HepG2 (cell line): ENCODE data around the gene CRY1. TPM values are rescaled to one million over a fixed set of nuclear protein-coding genes. Genes with fewer than 3 reads are reported as not detected.

Experiments
- CEBPG ChIP-seq: IDR thresholded peaks from 2 replicates; pipeline ENCODE4 v1.6.1; 2016
- GABPB1 ChIP-seq: IDR thresholded peaks from 2 replicates; pipeline ENCODE4 v1.6.1; 2016; ENCODE audit warnings: mild to moderate bottlenecking, missing genetic modification reagents, moderate library complexity, missing compliant biosample characterization
- GFI1 ChIP-seq: sonication (generic); formaldehyde crosslinking; IDR thresholded peaks from 2 replicates; pipeline ENCODE4 v1.5.0; 2020; ENCODE audit warnings: missing genetic modification reagents, mild to moderate bottlenecking, borderline replicate concordance
- NFRKB ChIP-seq: fragments of 450-650 bp; IDR thresholded peaks from 2 replicates; pipeline ENCODE4 v1.6.1; 2017
- NRL ChIP-seq: sonication (generic); formaldehyde crosslinking; IDR thresholded peaks from 2 replicates; pipeline ENCODE4 v1.5.0; 2020; ENCODE audit warnings: missing genetic modification reagents, mild to moderate bottlenecking, moderate library complexity, borderline replicate concordance
- REPIN1 ChIP-seq: sonication (generic); formaldehyde crosslinking; IDR thresholded peaks from 2 replicates; pipeline ENCODE4 v1.8.0; 2022; ENCODE audit warnings: missing genetic modification reagents, low read depth, mild to moderate bottlenecking, borderline replicate concordance
- SNAI1 ChIP-seq: sonication (generic); formaldehyde crosslinking; IDR thresholded peaks from 2 replicates; pipeline ENCODE4 v1.5.0; 2020; ENCODE audit warnings: mild to moderate bottlenecking, missing genetic modification reagents, borderline replicate concordance
- TBX3 ChIP-seq: fragments of 450-650 bp; IDR thresholded peaks from 2 replicates; pipeline ENCODE4 v1.6.1; 2017; ENCODE audit warnings: antibody characterized with exemption, mild to moderate bottlenecking, inconsistent platforms, borderline replicate concordance
- TGIF2 ChIP-seq: IDR thresholded peaks from 2 replicates; pipeline ENCODE4 v1.6.1; 2016; ENCODE audit warnings: control low read depth, missing compliant biosample characterization
- ZEB1 ChIP-seq: IDR thresholded peaks from 2 replicates; pipeline ENCODE4 v1.6.1; 2012; ENCODE audit warnings: mild to moderate bottlenecking, low read depth, inconsistent platforms; ENCODE audit not compliant: insufficient replicate concordance
- ZFP90 ChIP-seq: sonication (generic); formaldehyde crosslinking; IDR thresholded peaks from 2 replicates; pipeline ENCODE4 v1.8.0; 2022; ENCODE audit warnings: missing genetic modification reagents, mild to moderate bottlenecking, inconsistent platforms, borderline replicate concordance
- ZFY ChIP-seq: sonication (generic); formaldehyde crosslinking; IDR thresholded peaks from 2 replicates; pipeline ENCODE4 v1.4.0; 2020; ENCODE audit warnings: missing genetic modification reagents
- ZNF292 ChIP-seq: sonication (generic); formaldehyde crosslinking; IDR thresholded peaks from 2 replicates; pipeline ENCODE4 v1.8.1; 2022; ENCODE audit warnings: mild to moderate bottlenecking, low read depth, missing genetic modification reagents, borderline replicate concordance
- ZNF382 ChIP-seq: sonication (generic); formaldehyde crosslinking; IDR thresholded peaks from 2 replicates; pipeline ENCODE4 v1.5.0; 2020; ENCODE audit warnings: missing genetic modification reagents, mild to moderate bottlenecking, borderline replicate concordance
- ZNF569 ChIP-seq: sonication (generic); formaldehyde crosslinking; IDR thresholded peaks from 2 replicates; pipeline ENCODE4 v1.5.0; 2020; ENCODE audit warnings: mild to moderate bottlenecking, missing genetic modification reagents, moderate library complexity, borderline replicate concordance
- ZNF839 ChIP-seq: sonication (generic); formaldehyde crosslinking; IDR thresholded peaks from 2 replicates; pipeline ENCODE4 v1.4.0; 2020; ENCODE audit warnings: missing genetic modification reagents, mild to moderate bottlenecking, borderline replicate concordance
- polyA plus RNA-seq, 8 experiments: library from polyadenylated mRNA; depleted of rRNA in 3 of 8; stranded (reverse) in 7 of 8; unstranded in 1 of 8; fragments of >200 nt; fragmentation: Illumina TruSeq in 4 of 8; extraction: Trizol in 4 of 8; gene quantifications; 2 replicates each; pipeline versions ENCODE4 v1.2.1 to v1.2.3, GENCODE V29; 2011 to 2016; ENCODE audit warnings: low read depth in 4 of 8, missing spikeins in 1 of 8, mixed read lengths in 1 of 8; ENCODE audit not compliant: insufficient read depth in 1 of 8
- total RNA-seq, 5 experiments: library from RNA; depleted of rRNA; stranded (reverse); fragments of >200 nt; fragmentation: Illumina TruSeq; extraction: Trizol; gene quantifications; 2 replicates each; pipeline ENCODE4 v1.2.3, GENCODE V29; 2016; ENCODE audit warnings: low read depth in 1 of 5
- TF ChIP-seq, protein P1 (sequence below): sonication (generic); formaldehyde crosslinking; IDR thresholded peaks from 2 replicates; pipeline ENCODE4 v1.5.0; 2020; ENCODE audit warnings: missing genetic modification reagents
- TF ChIP-seq, protein P2 (sequence below): sonication (generic); formaldehyde crosslinking; IDR thresholded peaks from 2 replicates; pipeline ENCODE4 v1.8.1; 2023; ENCODE audit warnings: mild to moderate bottlenecking, moderate library complexity, missing genetic modification reagents
- TF ChIP-seq, protein P3 (sequence below): IDR thresholded peaks from 2 replicates; pipeline ENCODE4 v1.6.1; 2016; ENCODE audit warnings: mild to moderate bottlenecking
- TF ChIP-seq, protein P4 (sequence below): sonication (generic); formaldehyde crosslinking; conservative IDR thresholded peaks from 2 replicates; pipeline ENCODE4 v1.4.0; 2020; ENCODE audit warnings: missing genetic modification reagents
- TF ChIP-seq, protein P5 (sequence below): sonication (generic); formaldehyde crosslinking; IDR thresholded peaks from 2 replicates; pipeline ENCODE4 v1.8.1; 2023; ENCODE audit warnings: mild to moderate bottlenecking, inconsistent platforms, moderate library complexity, missing genetic modification reagents, borderline replicate concordance
- TF ChIP-seq, protein P6 (sequence below): sonication (generic); formaldehyde crosslinking; IDR thresholded peaks from 2 replicates; pipeline ENCODE4 v1.9.0; 2021; ENCODE audit warnings: missing genetic modification reagents, mild to moderate bottlenecking, borderline replicate concordance

CRY1 gene
- total and polyA plus RNA-seq, 2 of the 13 experiments (the other 11 are each of a cell fraction or from before 2014, with no cell fraction given) = 11.4 to 13.9 TPM

DNA sequence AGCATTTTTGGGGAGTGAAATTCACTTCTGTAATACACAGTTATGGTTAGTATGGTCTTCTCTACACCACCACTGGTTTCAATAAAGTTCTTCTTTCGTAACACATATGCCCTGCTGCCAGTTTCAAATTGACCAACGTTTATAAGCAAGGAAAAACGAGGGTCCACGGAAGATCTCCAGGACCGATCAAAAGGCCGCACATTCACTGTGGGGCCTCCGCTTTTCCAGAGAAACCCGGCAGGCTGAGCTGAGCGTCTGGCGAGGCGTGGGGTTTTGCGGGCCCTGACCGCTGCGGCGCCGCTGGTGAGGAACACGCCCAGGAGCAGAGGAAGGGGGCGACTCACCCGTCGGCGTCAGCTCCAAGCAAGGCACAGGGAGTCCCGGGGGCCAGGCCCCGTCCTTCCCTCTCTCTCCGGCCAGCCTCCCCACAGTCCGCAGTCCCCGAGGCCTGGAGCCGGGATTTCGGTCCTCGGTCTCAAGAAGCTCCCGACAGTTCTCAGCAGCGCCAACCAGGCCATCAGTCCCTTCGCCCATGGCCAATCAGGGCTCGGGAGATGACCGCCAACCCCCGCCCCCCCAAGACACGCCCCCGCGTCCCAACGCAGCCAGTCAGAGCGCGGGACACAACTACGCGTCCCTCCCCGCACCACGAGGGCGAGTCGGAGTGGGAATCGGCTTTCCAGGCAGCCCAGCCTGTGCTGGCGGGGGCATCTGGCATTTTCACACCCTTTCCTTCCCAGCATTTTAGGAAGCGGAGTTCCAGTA is 106.5 kb downstream of the CRY1 start, which contains the start of gene MTERF2 (continued):
- no peak for TF ChIP-seq ZNF382 (CRISPR knock-in tag)
- 0 out of 2 replicates have a peak, but pooled peaks have one; percentile 36 for TF ChIP-seq GFI1
- TF ChIP-seq, protein P1, sequence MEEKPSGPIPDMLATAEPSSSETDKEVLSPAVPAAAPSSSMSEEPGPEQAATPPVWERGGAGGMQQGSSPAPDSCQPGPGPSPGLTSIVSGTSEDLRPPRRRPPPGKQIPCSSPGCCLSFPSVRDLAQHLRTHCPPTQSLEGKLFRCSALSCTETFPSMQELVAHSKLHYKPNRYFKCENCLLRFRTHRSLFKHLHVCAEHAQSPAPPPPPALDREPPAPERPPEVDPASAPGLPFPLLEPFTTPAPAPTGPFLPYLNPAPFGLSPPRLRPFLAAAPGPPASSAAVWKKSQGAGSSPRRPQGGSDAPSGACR (CRISPR knock-in tag) = peak; percentile 26; the same call in 1 of the 2 replicates
- 0 out of 2 replicates have a peak, but pooled peaks have one; percentile 22 for TF ChIP-seq ZNF292 (CRISPR knock-in tag)
- TF ChIP-seq ZEB1 = no peak
- TF ChIP-seq, protein P2, sequence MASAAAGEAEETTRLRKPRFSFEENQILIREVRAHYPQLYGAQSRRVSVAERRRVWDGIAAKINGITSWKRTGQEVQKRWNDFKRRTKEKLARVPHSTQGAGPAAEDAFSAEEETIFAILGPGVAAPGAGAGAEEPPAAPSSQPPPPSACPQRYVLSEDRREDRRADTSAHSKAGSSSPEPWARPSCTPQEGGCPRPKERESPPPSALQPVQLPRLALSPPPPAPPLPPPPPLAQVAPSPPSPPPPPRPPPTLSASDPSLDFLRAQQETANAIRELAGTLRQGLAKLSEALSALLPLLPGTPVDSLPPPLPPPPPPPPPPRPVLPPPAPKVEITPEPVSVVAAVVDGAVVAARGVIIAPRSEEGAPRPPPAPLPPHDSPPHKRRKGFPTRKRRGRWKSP (CRISPR knock-in tag) = 0 out of 2 replicates have a peak, but pooled peaks have one; percentile 52
- no peak for TF ChIP-seq TGIF2
- no peak for TF ChIP-seq TBX3
- no peak for TF ChIP-seq CEBPG (CRISPR knock-in tag)
- peak; percentile 71; the same call in 1 of the 2 replicates for TF ChIP-seq SNAI1
- TF ChIP-seq, protein P3, sequence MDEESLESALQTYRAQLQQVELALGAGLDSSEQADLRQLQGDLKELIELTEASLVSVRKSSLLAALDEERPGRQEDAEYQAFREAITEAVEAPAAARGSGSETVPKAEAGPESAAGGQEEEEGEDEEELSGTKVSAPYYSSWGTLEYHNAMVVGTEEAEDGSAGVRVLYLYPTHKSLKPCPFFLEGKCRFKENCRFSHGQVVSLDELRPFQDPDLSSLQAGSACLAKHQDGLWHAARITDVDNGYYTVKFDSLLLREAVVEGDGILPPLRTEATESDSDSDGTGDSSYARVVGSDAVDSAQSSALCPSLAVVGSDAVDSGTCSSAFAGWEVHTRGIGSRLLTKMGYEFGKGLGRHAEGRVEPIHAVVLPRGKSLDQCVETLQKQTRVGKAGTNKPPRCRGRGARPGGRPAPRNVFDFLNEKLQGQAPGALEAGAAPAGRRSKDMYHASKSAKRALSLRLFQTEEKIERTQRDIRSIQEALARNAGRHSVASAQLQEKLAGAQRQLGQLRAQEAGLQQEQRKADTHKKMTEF (CRISPR knock-in tag) = peak; percentile 39; the same call in 1 of the 2 replicates
- peak; percentile 77 for TF ChIP-seq GABPB1 (CRISPR knock-in tag)
- TF ChIP-seq NFRKB = no peak
- peak; percentile 51; the same call in 1 of the 2 replicates for TF ChIP-seq ZFP90 (CRISPR knock-in tag)
- TF ChIP-seq ZNF839 = no peak
- TF ChIP-seq, protein P4, sequence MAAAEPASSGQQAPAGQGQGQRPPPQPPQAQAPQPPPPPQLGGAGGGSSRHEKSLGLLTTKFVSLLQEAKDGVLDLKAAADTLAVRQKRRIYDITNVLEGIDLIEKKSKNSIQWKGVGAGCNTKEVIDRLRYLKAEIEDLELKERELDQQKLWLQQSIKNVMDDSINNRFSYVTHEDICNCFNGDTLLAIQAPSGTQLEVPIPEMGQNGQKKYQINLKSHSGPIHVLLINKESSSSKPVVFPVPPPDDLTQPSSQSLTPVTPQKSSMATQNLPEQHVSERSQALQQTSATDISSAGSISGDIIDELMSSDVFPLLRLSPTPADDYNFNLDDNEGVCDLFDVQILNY (CRISPR knock-in tag) = no peak
- no peak for TF ChIP-seq REPIN1 (CRISPR knock-in tag)
- TF ChIP-seq, protein P5, sequence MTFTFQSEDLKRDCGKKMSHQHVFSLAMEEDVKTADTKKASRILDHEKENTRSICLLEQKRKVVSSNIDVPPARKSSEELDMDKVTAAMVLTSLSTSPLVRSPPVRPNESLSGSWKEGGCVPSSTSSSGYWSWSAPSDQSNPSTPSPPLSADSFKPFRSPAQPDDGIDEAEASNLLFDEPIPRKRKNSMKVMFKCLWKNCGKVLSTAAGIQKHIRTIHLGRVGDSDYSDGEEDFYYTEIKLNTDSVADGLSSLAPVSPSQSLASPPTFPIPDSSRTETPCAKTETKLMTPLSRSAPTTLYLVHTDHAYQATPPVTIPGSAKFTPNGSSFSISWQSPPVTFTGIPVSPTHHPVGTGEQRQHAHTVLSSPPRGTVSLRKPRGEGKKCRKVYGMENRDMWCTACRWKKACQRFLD (CRISPR knock-in tag) = no peak
- TF ChIP-seq NRL = peak; percentile 95
- TF ChIP-seq, protein P6, sequence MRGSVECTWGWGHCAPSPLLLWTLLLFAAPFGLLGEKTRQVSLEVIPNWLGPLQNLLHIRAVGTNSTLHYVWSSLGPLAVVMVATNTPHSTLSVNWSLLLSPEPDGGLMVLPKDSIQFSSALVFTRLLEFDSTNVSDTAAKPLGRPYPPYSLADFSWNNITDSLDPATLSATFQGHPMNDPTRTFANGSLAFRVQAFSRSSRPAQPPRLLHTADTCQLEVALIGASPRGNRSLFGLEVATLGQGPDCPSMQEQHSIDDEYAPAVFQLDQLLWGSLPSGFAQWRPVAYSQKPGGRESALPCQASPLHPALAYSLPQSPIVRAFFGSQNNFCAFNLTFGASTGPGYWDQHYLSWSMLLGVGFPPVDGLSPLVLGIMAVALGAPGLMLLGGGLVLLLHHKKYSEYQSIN = no peak
- peak; percentile 97 for TF ChIP-seq ZFY (CRISPR knock-in tag)
- TF ChIP-seq ZNF569 (CRISPR knock-in tag) = no peak
